GM12878 (cell line): Measurements from ENCODE around the gene FHOD3. TPM values are rescaled to one million over a fixed set of nuclear protein-coding genes. Genes with fewer than 3 reads are reported as not detected.

Source experiments
- ATAC-seq: fragments of 200-7000 bp; cut with Tn5 transposase; 3 replicates; pipeline ENCODE4 v1.9.1; 2020; ENCODE audit warnings: mild to moderate bottlenecking, moderate library complexity
- BruUV-seq: library from RNA; stranded (reverse); fragments of 400-500 nt; replicated peaks from 2 replicates; lab custom pipeline; 2021; lab: Mats Ljungman, UMichigan
- CTCF ChIA-PET: fragments of 300-600 bp; sonication (Branson Sonifier 250); formaldehyde crosslinking; extraction: SDS; loops from one replicate; lab custom pipeline; 2021; ENCODE audit warnings: inconsistent platforms; lab: Yijun Ruan, JAX
- POLR2A ChIA-PET: fragments of 350-600 bp; formaldehyde crosslinking; extraction: SDS; loops from one replicate; lab custom pipeline; 2021; ENCODE audit warnings: inconsistent platforms; lab: Charles Lee
- RAD21 ChIA-PET: fragments of 300-600 bp; sonication (Branson Sonifier 250); formaldehyde crosslinking; loops from one replicate; lab custom pipeline; 2023; ENCODE audit warnings: antibody characterized with exemption; ENCODE audit not compliant: unreplicated experiment; lab: Charles Lee
- SMC1A ChIA-PET: fragments of 300-600 bp; sonication (Branson Sonifier 250); formaldehyde crosslinking; loops from one replicate; lab custom pipeline; 2023; ENCODE audit not compliant: unreplicated experiment, uncharacterized antibody; lab: Charles Lee
- DNase-seq: peaks from one replicate; pipeline ENCODE4 v3.0.0-alpha.2; 2011; ENCODE audit warnings: low read depth, low spot score
- FAIRE-seq: peaks from 3 replicates; lab custom pipeline; 2011; peaks lifted over from hg19 to GRCh38; lab: Jason Lieb, UNC
- H2AFZ ChIP-seq: 2 replicates; pipeline ENCODE4 v1.6.0; 2011; ENCODE audit warnings: low read depth, low read length, control low read depth; ENCODE audit not compliant: control insufficient read depth
- H3K27ac ChIP-seq: 2 replicates; pipeline ENCODE4 v1.5.1; 2011; ENCODE audit warnings: control low read depth; ENCODE audit not compliant: control insufficient read depth, insufficient read depth
- H3K27me3 ChIP-seq, 2 experiments: replicated peaks in 1 of 2; 2 replicates each; pipeline versions ENCODE4 v1.6.0 to v1.6.1; 2011; ENCODE audit warnings: low read length in 1 of 2; ENCODE audit not compliant: control insufficient read depth in 2 of 2, insufficient read depth in 2 of 2
- H3K36me3 ChIP-seq, 2 experiments: 2 replicates each; pipeline ENCODE4 v1.5.1; 2011; ENCODE audit warnings: low read length in 1 of 2; ENCODE audit not compliant: control insufficient read depth in 2 of 2, insufficient read depth in 2 of 2
- H3K4me1 ChIP-seq: 2 replicates; pipeline ENCODE4 v1.6.1; 2011; ENCODE audit warnings: mild to moderate bottlenecking, low read length, moderate library complexity, mixed read lengths; ENCODE audit not compliant: control insufficient read depth, insufficient read depth
- H3K4me2 ChIP-seq: 2 replicates; pipeline ENCODE4 v1.6.0; 2011; ENCODE audit warnings: control low read depth; ENCODE audit not compliant: control insufficient read depth, insufficient read depth
- H3K4me3 ChIP-seq: fragments of 200-600 bp; sonication (generic); 2 replicates; pipeline ENCODE4 v1.5.1; 2016
- H3K79me2 ChIP-seq: 2 replicates; pipeline ENCODE4 v1.6.0; 2011; ENCODE audit warnings: low read length; ENCODE audit not compliant: control insufficient read depth, insufficient read depth
- H3K9ac ChIP-seq: 2 replicates; pipeline ENCODE4 v1.8.0; 2011; ENCODE audit warnings: low read length, control low read depth, mixed read lengths; ENCODE audit not compliant: control insufficient read depth, insufficient read depth
- H3K9me3 ChIP-seq: replicated peaks from 3 replicates; pipeline ENCODE4 v1.5.1; 2011; ENCODE audit warnings: mild to moderate bottlenecking, low read length; ENCODE audit not compliant: control insufficient read depth, insufficient read depth
- H4K20me1 ChIP-seq: 2 replicates; pipeline ENCODE4 v1.6.0; 2011; ENCODE audit not compliant: control insufficient read depth, insufficient read depth
- CEBPZ ChIP-seq: fragments of 150-350 bp; IDR thresholded peaks from 2 replicates; pipeline ENCODE4 v1.6.1; 2016; ENCODE audit warnings: low read depth, low read length
- E4F1 ChIP-seq: fragments of 450-650 bp; IDR thresholded peaks from 2 replicates; pipeline ENCODE4 v1.6.1; 2018; ENCODE audit warnings: borderline replicate concordance, mild to moderate bottlenecking; ENCODE audit not compliant: partially characterized antibody
- HDGF ChIP-seq: fragments of 450-650 bp; IDR thresholded peaks from 2 replicates; pipeline ENCODE4 v1.6.1; 2016; ENCODE audit warnings: antibody characterized with exemption
- IKZF1 ChIP-seq: fragments of 450-650 bp; conservative IDR thresholded peaks from 2 replicates; pipeline ENCODE4 v1.6.1; 2017; ENCODE audit warnings: antibody characterized with exemption, mild to moderate bottlenecking
- WGBS: methylation state at CpG from one replicate; pipeline ENCODE4 v1.1.6; 2016; ENCODE audit warnings: low lambda C conversion rate; ENCODE audit not compliant: insufficient replicate concordance, insufficient coverage; ENCODE audit errors: missing lambda C conversion rate; 5-methylcytosine and 5-hydroxymethylcytosine counted together
- in situ Hi-C: fragments of 300-500 bp; cut with MboI; formaldehyde crosslinking; loops from 9 replicates; pipeline ENCODE4 v1.14.3; 2018; ENCODE audit warnings: mixed read lengths
- intact Hi-C: fragments of 100-400 bp; cut with micrococcal nuclease; formaldehyde crosslinking; loops from one replicate; pipeline ENCODE4 v1.14.2; 2022; ENCODE audit not compliant: unreplicated experiment
- polyA plus RNA-seq, 11 experiments: library from polyadenylated mRNA; depleted of rRNA in 4 of 11; unstranded in 6 of 11; stranded (reverse) in 5 of 11; fragments of >200 nt; fragmentation: Nextera tagmentation in 4 of 11; fragmentation: Illumina TruSeq in 1 of 11; extraction: Ambion mirVana in 4 of 11; extraction: Trizol in 1 of 11; gene quantifications; 1 replicate in 1 of 11; 2 replicates in 10 of 11; pipeline versions ENCODE4 v1.2.1 to v1.2.3, GENCODE V29; 2011 to 2016; ENCODE audit warnings: inconsistent platforms in 2 of 11, missing spikeins in 2 of 11, low read depth in 1 of 11
- total RNA-seq, 4 experiments: library from RNA; depleted of rRNA in 3 of 4; stranded (reverse); fragments of >200 nt in 3 of 4; fragmentation: Illumina TruSeq in 1 of 4; extraction: Trizol in 1 of 4; gene quantifications; 2 replicates each; pipeline versions ENCODE4 v1.2.1 to v1.2.3, GENCODE V29; 2013 to 2021

FHOD3 gene
- total and polyA plus RNA-seq, 10 of the 15 experiments (the other 5 are each of a cell fraction or from before 2014, with no cell fraction given), result 0.77 to 26.7 (median 10.4) TPM

GRCh38 chr18:36428431-36429029 is 131.0 kb downstream of the FHOD3 start:
- no peak overlapping the region for H2AFZ ChIP-seq
- in situ Hi-C loops (no loop called here), intact Hi-C loops (no loop called here)
- no peak overlapping the region for H3K4me3 ChIP-seq
- DNase-seq (no peak), FAIRE-seq (no peak), ATAC-seq (no peak)
- no peaks in the 10 kb centered on the region for H3K9me3 ChIP-seq
- WGBS, result 23% methylated on average over 8 of the region's 8 CpGs
- H3K27me3 ChIP-seq, result no peaks in the 10 kb centered on the region
- no peaks in the 10 kb centered on the region for H3K36me3 ChIP-seq
- RAD21 ChIA-PET, result interaction anchor here (0.6 to 5.6 kb wide), 2 partner anchors 14 to 281 kb away, joined by 3 to 26 read pairs; no protein-coding TSS in a partner anchor
- no peak overlapping the region for H3K9ac ChIP-seq
- H3K4me2 ChIP-seq, result no peak overlapping the region
- BruUV-seq, result no TSS peak
- no peaks in the 10 kb centered on the region for H4K20me1 ChIP-seq
- POLR2A ChIA-PET, result interaction anchor here (4.6 kb wide), 1 partner anchor 8 kb away, joined by 23 read pairs; no protein-coding TSS in a partner anchor
- no peaks in the 10 kb centered on the region for H3K4me1 ChIP-seq
- CTCF ChIA-PET, result interaction anchor here (1.0 to 2.6 kb wide), 4 partner anchors 9 to 259 kb away, joined by 3 to 8 read pairs (median 3); no protein-coding TSS in a partner anchor
- no peak overlapping the region for H3K27ac ChIP-seq
- no peaks in the 10 kb centered on the region for H3K79me2 ChIP-seq
- TF ChIP-seq E4F1 (no peak), CEBPZ (no peak), HDGF (no peak), IKZF1 (no peak)
- SMC1A ChIA-PET, result interaction anchor here (0.5 to 16.0 kb wide), 5 partner anchors 8 to 54 kb away, joined by 3 to 253 read pairs (median 7); no protein-coding TSS in a partner anchor
